HEK293T (cell line): ENCODE results near the gene FSIP1.

Experiments used
- ARNT ChIP-seq: fragments of 450-650 bp; IDR thresholded peaks from 2 replicates; pipeline ENCODE4 v1.6.1; 2017; ENCODE audit warnings: mild to moderate bottlenecking
- BHLHE40 ChIP-seq: fragments of 450-650 bp; IDR thresholded peaks from 2 replicates; pipeline ENCODE4 v1.6.1; 2016; ENCODE audit warnings: mild to moderate bottlenecking, moderate library complexity, borderline replicate concordance
- CTBP1 ChIP-seq: fragments of 450-650 bp; IDR thresholded peaks from 2 replicates; pipeline ENCODE4 v1.6.1; 2016; ENCODE audit warnings: borderline replicate concordance
- ELF4 ChIP-seq: fragments of 450-650 bp; IDR thresholded peaks from 2 replicates; pipeline ENCODE4 v1.6.1; 2017; ENCODE audit warnings: antibody characterized with exemption
- FOXA1 ChIP-seq: fragments of 450-650 bp; IDR thresholded peaks from 2 replicates; pipeline ENCODE4 v1.6.1; 2016; ENCODE audit warnings: mild to moderate bottlenecking
- FOXK2 ChIP-seq: fragments of 450-650 bp; IDR thresholded peaks from 2 replicates; pipeline ENCODE4 v1.6.1; 2016; ENCODE audit warnings: mild to moderate bottlenecking
- FOXM1 ChIP-seq: fragments of 450-650 bp; IDR thresholded peaks from 2 replicates; pipeline ENCODE4 v1.6.1; 2017; ENCODE audit warnings: mild to moderate bottlenecking, borderline replicate concordance
- HDGF ChIP-seq: fragments of 450-650 bp; IDR thresholded peaks from 2 replicates; pipeline ENCODE4 v1.6.1; 2017; ENCODE audit warnings: antibody characterized with exemption, borderline replicate concordance
- SP1 ChIP-seq: fragments of 450-650 bp; IDR thresholded peaks from 2 replicates; pipeline ENCODE4 v1.6.1; 2017
- SUZ12 ChIP-seq: fragments of 450-650 bp; IDR thresholded peaks from 2 replicates; pipeline ENCODE4 v1.6.1; 2016; ENCODE audit warnings: mild to moderate bottlenecking
- TARDBP ChIP-seq: fragments of 450-650 bp; IDR thresholded peaks from 2 replicates; pipeline ENCODE4 v1.6.1; 2016
- ZNF384 ChIP-seq: fragments of 450-650 bp; IDR thresholded peaks from 2 replicates; pipeline ENCODE4 v1.6.1; 2016
- TF ChIP-seq, protein P1 (sequence below): fragments of 450-650 bp; IDR thresholded peaks from 2 replicates; pipeline ENCODE4 v1.6.1; 2016

DNA sequence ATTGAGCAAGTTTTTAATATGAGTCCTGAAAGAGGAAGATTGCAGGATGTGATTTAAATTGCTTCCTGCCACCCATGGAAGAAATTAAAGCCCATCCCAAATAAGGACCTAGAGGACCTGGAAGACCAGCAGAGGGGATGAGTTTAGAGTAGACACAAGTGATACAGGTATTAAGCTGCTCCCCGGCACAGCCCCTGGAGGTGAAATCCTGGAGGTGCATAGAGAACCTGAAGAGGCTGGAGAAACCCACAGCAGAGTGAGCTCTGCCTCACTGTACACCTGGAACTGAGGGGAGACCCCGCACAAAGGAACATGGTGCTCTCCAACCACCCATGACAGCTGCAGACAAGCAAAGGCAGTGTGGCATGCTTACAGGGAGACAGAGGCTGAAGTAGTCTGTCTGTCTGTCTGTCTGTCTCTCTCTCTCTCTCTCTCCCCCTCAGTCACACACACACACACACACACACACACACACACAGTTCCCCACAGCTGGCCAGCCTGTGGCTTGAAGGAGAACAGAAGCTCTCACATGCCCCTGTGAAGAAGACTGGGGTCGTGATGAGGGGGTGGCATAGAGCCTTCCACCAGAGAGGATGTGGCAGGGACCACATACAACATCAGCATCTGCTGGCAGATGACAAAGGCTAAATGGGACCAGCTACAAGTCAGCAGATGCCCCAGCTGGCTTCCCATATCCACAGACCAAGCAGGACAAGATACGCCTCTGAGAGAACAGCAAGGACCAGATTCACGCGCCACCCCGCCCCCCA lies 38.1 kb downstream of the FSIP1 start:
- no peak for TF ChIP-seq ZNF384
- TF ChIP-seq FOXA1, result no peak
- TF ChIP-seq FOXM1, result no peak
- no peak for TF ChIP-seq SP1
- TF ChIP-seq, protein P1, sequence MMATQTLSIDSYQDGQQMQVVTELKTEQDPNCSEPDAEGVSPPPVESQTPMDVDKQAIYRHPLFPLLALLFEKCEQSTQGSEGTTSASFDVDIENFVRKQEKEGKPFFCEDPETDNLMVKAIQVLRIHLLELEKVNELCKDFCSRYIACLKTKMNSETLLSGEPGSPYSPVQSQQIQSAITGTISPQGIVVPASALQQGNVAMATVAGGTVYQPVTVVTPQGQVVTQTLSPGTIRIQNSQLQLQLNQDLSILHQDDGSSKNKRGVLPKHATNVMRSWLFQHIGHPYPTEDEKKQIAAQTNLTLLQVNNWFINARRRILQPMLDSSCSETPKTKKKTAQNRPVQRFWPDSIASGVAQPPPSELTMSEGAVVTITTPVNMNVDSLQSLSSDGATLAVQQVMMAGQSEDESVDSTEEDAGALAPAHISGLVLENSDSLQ, result no peak
- TF ChIP-seq HDGF, result no peak
- no peak for TF ChIP-seq SUZ12
- no peak for TF ChIP-seq ELF4
- TF ChIP-seq FOXK2, result no peak
- no peak for TF ChIP-seq TARDBP
- no peak for TF ChIP-seq CTBP1
- TF ChIP-seq BHLHE40, result no peak
- no peak for TF ChIP-seq ARNT
